Measurements from ENCODE around the gene MPHOSPH9. TPM values are rescaled to one million over a fixed set of nuclear protein-coding genes. Genes with fewer than 3 reads are reported as not detected.

The MPHOSPH9 gene
- total and polyA plus RNA-seq, 12 donors = 11.7 to 61.7 (median 23.5) TPM

DNA sequence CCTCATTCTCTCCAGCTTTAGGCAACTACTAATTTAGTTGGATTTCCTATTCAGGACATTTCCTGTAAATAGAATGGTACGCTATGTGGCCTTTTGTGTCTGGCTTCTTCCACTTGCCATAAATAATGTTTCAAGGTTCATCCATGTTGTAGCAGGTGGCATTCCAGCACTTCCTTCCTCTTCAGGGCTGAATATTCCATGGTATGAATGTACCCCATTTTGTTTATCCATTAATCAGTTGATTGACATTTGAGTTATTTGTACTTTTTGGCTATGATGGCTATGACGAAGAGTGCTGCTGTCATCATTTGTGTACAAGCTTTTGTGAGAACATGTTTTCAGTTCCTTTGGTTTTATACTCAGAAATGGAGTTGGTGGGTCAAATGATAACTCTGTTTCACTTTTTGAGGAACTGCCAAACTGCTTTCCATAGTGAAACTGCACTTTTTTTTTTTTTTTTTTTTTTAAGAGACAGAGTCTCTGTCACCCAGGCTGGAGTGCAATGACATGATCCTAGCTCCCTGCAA is 45.2 kb upstream of the MPHOSPH9 start:
- H3K9me3 ChIP-seq (replicated peaks in 1 of 3) = no peaks in the 10 kb centered on the region
- peak in 1 of 7 donors; percentile 51 for DNase-seq
- no peak for TF ChIP-seq POLR2A (IDR thresholded peaks at IDR 0.05)
- TF ChIP-seq, protein P1, sequence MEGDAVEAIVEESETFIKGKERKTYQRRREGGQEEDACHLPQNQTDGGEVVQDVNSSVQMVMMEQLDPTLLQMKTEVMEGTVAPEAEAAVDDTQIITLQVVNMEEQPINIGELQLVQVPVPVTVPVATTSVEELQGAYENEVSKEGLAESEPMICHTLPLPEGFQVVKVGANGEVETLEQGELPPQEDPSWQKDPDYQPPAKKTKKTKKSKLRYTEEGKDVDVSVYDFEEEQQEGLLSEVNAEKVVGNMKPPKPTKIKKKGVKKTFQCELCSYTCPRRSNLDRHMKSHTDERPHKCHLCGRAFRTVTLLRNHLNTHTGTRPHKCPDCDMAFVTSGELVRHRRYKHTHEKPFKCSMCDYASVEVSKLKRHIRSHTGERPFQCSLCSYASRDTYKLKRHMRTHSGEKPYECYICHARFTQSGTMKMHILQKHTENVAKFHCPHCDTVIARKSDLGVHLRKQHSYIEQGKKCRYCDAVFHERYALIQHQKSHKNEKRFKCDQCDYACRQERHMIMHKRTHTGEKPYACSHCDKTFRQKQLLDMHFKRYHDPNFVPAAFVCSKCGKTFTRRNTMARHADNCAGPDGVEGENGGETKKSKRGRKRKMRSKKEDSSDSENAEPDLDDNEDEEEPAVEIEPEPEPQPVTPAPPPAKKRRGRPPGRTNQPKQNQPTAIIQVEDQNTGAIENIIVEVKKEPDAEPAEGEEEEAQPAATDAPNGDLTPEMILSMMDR (IDR thresholded peaks at IDR 0.05) = no peak
- no peaks in the 10 kb centered on the region for H3K27me3 ChIP-seq
- H3K4me1 ChIP-seq (replicated peaks in 1 of 2) = no peaks in the 10 kb centered on the region
- 23 to 40% (median 35%) methylated on average over 2 of the region's 2 CpGs for WGBS, 4 donors
- H3K4me3 ChIP-seq = no peak overlapping the region
- intact Hi-C loops (cut with DNase I) = no loop called here
- H3K27ac ChIP-seq = peak overlapping the region in 3 of 5 donors; percentile 54 to 78 (median 68)
- no peaks in the 10 kb centered on the region for H3K36me3 ChIP-seq (replicated peaks in 1 of 2)

DNA sequence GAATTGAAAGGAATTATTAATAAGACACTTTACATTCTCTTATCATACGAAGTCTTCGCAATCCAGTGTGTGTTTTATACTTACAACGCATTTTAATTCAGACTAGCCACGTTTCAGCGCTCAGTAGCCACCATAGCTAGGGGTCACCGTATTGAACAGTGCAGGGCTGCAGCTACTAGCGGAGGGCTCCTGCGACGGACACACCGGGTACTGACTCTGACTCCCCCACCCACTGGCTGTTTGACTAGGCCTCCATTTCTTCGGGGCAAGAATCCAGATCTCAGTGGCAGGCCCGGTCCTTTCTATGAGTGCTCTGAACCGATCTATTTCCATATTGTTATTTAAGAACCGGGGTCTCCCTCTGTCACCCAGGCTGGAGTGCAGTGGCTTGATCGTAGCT is 40.2 kb upstream of the MPHOSPH9 start:
- WGBS, 4 donors = 85 to 90% (median 88%) methylated on average over 14 to 15 of the region's 15 CpGs
- DNase-seq = peak in 1 of 7 donors; percentile 51
- Histone ChIP-seq H3K4me3 (no peak overlapping the region), H3K4me1 (replicated peaks in 1 of 2) (peaks cover 18 to 31% of the 10 kb centered on the region in 2 donors), H3K27me3 (no peaks in the 10 kb centered on the region), H3K9me3 (replicated peaks in 1 of 3) (no peaks in the 10 kb centered on the region), H3K36me3 (replicated peaks in 1 of 2) (no peaks in the 10 kb centered on the region), H3K27ac (no peak overlapping the region)
- no peak for TF ChIP-seq POLR2A (IDR thresholded peaks at IDR 0.05)
- TF ChIP-seq, protein P1 (IDR thresholded peaks at IDR 0.05) = no peak
- intact Hi-C loops (cut with DNase I) = no loop called here

DNA sequence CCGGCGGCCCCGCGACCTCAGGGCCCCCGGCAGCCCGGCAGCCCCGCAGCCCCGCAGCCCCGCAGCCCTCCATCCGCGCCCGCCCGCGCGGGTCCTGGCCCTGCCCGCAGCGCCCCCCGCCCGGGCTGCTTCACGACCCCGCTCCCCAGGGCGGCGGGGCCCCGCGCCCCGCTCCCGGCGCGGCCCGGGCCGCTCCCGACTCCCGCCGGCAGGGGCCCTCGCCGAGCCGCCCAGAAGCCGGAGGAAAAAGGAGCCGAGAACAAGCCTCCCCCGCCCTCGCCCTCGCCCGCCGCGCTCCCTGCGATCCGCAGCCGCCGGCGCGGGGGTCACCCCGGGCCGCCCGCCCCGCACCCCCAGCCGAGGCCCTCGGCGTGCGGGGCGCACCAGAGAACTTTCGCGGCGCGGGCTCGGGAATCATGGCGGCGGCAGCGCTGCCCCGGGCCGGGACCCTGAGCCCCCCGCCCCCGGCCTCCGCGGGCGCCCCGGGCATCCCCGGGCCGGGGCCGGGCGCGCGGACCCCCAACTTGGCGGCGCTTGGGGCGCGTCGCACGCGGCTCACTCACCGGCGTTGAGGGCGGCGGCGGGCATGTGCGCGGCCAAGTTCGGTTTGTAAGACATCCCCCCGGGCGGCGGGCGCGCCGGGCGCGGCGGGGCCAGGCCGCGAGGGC is 38.2 kb upstream of the MPHOSPH9 start:
- Histone ChIP-seq H3K27ac (peak overlapping the region in 3 of 5 donors; percentile 57 to 98 (median 89)), H3K4me1 (replicated peaks in 1 of 2) (peaks cover 18 to 40% of the 10 kb centered on the region in 2 donors), H3K9me3 (replicated peaks in 1 of 3) (no peaks in the 10 kb centered on the region), H3K27me3 (no peaks in the 10 kb centered on the region), H3K4me3 (peak overlapping the region in 3 of 4 donors; percentile 48 to 90 (median 64)), H3K36me3 (replicated peaks in 1 of 2) (peaks cover 0 to 10% of the 10 kb centered on the region in 2 donors)
- WGBS, 4 donors = 0 to 1% (median 1%) methylated on average over 18 to 108 of the region's 108 CpGs; no CpG with 5 or more reads in 1 of the 4 donors
- DNase-seq = peak; percentile 67 to 80 (median 77)
- TF ChIP-seq, protein P1 (IDR thresholded peaks at IDR 0.05) = peak in 3 of 6 experiments; percentile 55 to 82 (median 68)
- TF ChIP-seq POLR2A (IDR thresholded peaks at IDR 0.05) = no peak
- intact Hi-C loops (cut with DNase I) = no loop called here

DNA sequence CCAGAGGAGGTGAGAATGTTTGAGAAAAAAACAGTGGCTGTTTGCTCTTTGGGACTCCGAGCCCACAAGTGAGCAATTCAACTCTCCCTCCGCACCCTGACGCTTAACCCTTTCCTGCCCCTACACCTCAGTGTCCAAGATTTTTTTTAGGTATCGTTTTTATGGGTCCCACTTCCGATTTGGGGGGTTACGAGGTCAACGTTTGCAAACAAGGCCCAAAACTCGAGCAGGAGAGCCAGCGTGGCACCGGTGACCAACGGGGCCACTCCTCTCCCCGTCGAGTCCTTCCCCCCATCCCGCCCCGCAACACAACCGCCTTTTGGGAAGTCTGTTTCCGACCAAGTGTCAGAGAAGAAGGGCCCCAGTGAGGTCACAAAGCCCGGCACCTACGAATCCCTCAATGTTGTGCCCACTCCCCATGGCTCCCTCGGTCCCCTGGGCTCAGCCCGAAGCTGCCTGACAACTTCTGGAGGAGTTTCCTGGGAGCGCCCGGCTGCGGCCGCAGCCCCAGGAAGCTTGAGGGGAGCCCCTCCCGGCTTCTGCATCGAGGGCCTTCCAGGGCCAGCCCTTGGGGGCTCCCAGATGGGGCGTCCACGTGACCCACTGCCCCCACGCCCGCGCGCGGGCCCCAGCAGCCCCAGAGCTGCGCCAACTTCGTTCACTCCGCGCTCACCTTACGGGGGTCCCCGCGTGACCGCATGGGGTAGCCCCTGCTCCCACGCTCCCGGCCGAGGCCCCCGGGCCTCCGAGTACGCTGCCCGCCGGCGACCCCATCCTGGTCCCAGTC is 37.5 kb upstream of the MPHOSPH9 start:
- intact Hi-C loops (cut with DNase I) = no loop called here
- Histone ChIP-seq H3K9me3 (replicated peaks in 1 of 3) (no peaks in the 10 kb centered on the region), H3K4me1 (replicated peaks in 1 of 2) (peaks cover 18 to 40% of the 10 kb centered on the region in 2 donors), H3K27ac (peak overlapping the region; percentile 21 to 98 (median 63)), H3K36me3 (replicated peaks in 1 of 2) (peaks cover 0 to 12% of the 10 kb centered on the region in 2 donors), H3K27me3 (no peaks in the 10 kb centered on the region), H3K4me3 (peak overlapping the region; percentile 29 to 90 (median 56))
- no peak for TF ChIP-seq POLR2A (IDR thresholded peaks at IDR 0.05)
- TF ChIP-seq, protein P1 (IDR thresholded peaks at IDR 0.05) = no peak
- WGBS, 4 donors = 0 to 1% (median 1%) methylated on average over 13 to 51 of the region's 51 CpGs
- peak in 6 of 7 donors; percentile 31 to 63 (median 38) for DNase-seq
